Measurements from ENCODE around the gene OTUD3. TPM values are rescaled to one million over a fixed set of nuclear protein-coding genes. Genes with fewer than 3 reads are reported as not detected.
"Not testable (repeated sequence)": the region's sequence is repeated elsewhere in the genome, so short reads cannot be mapped to it uniquely, and the experiment has no call there.

Gene OTUD3
- total RNA-seq (2014; rRNA removed; shearing (Covaris generic)) = 3.6 and 4.2 TPM in 2 replicates
- 15.4 and 18.9 TPM in 2 replicates for polyA plus RNA-seq (2014; cell fraction: nucleus; rRNA removed)

DNA sequence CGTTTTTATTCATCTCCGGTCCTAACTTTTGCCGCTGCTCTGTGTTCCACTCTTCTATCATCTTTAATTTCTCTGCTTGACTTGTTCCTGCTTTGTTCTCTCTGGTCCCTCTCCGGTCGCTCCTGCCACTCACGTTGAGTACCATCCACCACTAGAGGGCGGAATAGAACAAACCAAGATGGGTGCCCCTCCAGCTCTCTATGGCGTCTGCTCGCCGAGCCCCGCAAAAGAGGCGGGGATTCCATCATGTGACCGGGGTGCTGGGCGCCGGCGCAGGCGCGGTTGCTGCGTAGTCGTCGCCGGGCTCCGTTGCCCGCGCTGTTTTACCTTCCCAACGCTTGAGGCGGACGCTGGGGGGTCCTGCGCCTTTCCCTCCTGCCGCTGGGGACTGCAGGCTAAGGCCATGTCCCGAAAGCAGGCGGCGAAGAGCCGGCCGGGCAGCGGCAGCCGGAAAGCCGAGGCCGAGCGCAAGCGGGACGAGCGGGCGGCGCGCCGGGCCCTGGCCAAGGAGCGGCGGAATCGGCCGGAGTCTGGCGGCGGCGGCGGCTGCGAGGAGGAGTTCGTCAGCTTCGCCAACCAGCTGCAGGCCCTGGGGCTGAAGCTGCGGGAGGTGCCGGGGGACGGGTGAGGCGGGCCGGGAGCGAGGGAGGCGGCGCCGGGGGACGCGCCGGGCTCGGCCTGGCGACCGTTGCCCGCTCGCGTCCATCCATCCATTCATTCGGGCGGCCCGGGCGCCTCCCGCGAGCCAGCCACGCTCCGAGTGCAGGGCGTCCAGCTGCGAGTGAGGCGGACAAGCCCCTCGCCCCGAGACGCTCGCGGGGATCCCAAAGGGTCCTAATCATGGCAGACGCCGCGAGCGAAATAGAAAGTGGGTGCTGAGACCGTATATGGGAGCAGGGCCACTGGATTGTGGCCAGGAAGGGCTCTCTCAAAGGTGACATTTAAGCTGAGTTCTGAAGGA, at the start of gene OTUD3:
TSS of gene OTUD3 (plus strand) at position 285 of the 961 bp plus-strand sequence. CDS start at position 404, 119 bp downstream.
- peak; percentile 96 for DNase-seq (ENCODE audit: extremely low read depth, low read depth)

GRCh38 chr1:19835578-19835977, 46.6 kb upstream of the OTUD3 start:
- DNase-seq (ENCODE audit: extremely low read depth, low read depth) = no peak

DNA sequence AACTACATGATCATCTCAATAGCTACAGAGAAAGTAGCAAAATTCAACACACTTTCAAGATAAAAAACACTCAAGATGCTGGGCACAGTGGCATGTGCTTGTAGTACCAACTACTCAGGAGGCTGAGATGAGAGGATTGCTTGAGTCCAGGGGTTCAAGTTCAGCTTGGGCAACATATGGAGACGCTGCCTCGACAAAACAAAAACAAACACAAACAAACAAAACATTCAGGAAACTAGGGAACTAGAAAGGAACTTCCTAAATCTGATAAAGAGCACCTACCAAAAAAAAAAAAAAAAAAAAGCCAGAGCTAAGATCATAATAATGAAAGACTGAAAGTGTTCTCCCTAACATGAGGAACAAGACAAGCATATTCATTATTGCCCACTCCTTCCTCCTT, 44.3 kb upstream of the OTUD3 start:
- DNase-seq (ENCODE audit: extremely low read depth, low read depth) = no peak

GRCh38 chr1:19840228-19840627, 42.0 kb upstream of the OTUD3 start:
- DNase-seq (ENCODE audit: extremely low read depth, low read depth) = no peak

DNA sequence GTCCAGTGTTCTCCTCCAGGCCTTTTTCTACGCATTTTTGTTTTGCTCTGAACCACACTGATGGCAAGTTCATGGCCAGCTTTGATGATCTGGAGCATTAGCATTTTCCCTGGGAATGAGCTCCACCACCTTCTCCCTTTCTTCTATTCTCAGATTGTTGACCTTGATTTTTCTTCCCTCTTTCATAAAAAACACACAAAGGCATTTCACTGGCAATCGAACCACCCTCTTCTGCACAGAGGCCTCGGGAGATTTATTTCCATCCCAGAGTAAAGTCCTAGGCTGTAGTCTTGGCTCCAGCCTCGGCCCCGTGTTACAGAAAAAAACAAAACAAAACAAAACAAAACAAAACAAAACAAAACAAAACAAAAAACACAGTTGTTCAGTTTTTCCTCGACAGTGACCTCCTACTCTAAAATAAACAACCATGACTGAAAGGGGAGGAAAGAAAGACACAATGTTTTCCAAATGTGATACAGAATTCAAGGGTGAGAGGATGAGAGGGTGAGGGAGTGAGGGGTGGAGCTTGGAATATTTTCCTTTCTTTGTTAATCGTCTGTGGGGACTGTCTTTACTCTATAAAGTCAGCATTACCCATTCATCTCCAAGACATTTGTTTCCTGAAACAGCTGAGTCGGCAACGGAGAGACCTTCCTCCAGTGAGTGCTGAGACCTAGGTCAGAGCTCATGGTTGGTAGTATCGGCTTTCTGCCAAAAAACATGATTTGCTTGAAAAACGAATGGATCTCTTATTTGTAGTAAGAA, 37.3 kb upstream of the OTUD3 start:
- DNase-seq (ENCODE audit: extremely low read depth, low read depth) = no peak

DNA sequence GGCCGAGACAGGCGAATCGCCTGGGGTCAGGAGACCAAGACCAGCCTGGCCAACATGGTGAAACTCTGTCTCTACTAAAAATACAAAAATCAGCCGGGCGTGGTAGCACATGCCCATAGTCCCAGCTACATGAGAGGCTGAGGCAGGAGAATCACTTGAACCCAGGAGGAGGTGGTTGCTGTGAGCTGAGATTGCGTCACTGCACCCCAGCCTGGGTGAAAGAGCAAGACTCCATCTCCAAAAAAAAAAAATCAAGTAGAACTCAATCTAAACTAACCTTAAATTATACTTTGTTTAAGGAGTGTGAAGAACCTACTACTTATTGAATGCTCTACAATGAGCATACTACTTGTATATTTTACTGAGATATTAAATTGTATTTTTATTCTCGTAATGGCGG, 36.6 kb upstream of the OTUD3 start:
- DNase-seq (ENCODE audit: extremely low read depth, low read depth) = no peak

DNA sequence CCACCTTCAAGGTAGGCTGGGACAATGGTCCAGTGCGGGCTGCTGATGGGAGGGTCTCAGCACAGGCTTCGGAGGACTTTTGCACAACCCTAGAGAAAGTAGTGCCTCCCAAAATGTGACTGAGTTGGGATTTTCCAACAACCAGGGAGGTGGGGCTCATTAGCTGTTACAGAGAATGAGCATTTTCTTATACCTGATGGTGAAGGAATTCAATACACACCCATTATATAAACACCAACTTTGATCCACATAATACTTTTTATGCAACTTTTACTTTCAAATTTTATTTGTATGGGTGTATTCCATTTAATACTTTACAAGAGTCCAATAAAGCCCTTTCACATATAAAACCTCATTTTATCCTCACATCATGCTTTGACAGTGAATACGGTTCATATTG, 35.9 kb upstream of the OTUD3 start:
- no peak for DNase-seq (ENCODE audit: extremely low read depth, low read depth)

- not testable (repeated sequence) for DNase-seq (ENCODE audit: extremely low read depth, low read depth)
Observed at GRCh38 chr1:19847334-19847733, 34.9 kb upstream of the OTUD3 start.

DNA sequence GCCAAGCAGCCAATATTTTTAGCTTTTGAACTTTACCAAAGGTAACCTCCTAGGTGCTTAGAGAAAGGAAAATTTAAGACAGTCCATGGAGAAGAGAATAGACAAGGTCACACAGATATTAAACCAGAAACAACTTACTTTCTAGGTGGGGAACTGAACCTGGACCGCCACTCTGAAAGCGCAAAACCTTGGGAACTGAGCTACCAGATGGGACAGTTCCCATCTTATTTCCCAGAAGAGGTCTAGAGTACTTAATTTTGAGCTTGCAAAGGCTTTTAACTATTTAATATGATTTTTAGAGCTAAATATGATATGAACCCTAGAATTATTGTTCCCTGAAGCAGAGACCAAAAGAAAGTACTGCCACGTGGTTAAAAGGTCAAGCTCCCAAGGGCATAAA, 32.9 kb upstream of the OTUD3 start:
- not testable (repeated sequence) for DNase-seq (ENCODE audit: extremely low read depth, low read depth)

DNA sequence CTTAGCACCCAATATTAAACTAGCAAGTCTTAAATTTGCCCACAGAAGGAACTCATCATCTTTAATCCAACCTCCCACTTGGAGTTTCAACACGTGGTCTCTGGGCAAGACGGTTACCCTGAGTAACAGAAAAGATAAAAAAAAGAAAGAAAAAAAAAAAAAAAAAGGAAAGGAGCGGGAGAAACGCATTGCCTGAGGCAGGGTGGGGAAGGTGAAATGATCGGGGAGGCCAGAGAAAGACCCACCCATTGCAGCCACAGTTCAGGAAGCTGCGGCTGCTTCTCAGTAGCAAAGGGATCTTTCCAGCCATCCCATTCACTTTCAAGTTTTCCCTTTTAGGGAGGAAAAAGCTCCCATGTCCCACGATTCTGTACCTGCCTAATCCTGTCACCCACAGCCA, 32.0 kb upstream of the OTUD3 start:
- no peak for DNase-seq (ENCODE audit: extremely low read depth, low read depth)

GRCh38 chr1:19852036-19852435, 30.2 kb upstream of the OTUD3 start:
- no peak for DNase-seq (ENCODE audit: extremely low read depth, low read depth)

DNA sequence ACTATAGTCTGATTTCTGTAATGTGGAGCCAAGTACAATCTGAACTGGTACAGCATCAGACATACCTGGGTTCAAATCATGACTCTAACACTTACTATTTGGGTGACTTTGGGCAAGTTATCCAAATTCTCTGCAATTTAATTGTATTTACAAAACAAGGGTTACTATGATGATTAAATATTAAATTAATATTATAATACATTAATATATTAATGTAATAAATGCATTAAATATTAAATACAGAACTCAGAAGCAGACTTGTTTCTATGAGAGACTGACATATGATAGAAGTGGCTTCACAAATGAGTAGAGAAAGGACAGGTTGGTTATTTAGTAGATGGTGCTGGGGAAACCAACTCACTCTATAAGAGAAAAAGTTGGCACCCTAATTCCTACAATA, 27.3 kb upstream of the OTUD3 start:
- DNase-seq (ENCODE audit: extremely low read depth, low read depth) = no peak

- DNase-seq (ENCODE audit: extremely low read depth, low read depth) = no peak
Observed at GRCh38 chr1:19858893-19859292, 23.3 kb upstream of the OTUD3 start.

GRCh38 chr1:19859876-19860275, 22.3 kb upstream of the OTUD3 start:
- no peak for DNase-seq (ENCODE audit: extremely low read depth, low read depth)

GRCh38 chr1:19860418-19860817, 21.8 kb upstream of the OTUD3 start:
- DNase-seq (ENCODE audit: extremely low read depth, low read depth) = no peak

DNA sequence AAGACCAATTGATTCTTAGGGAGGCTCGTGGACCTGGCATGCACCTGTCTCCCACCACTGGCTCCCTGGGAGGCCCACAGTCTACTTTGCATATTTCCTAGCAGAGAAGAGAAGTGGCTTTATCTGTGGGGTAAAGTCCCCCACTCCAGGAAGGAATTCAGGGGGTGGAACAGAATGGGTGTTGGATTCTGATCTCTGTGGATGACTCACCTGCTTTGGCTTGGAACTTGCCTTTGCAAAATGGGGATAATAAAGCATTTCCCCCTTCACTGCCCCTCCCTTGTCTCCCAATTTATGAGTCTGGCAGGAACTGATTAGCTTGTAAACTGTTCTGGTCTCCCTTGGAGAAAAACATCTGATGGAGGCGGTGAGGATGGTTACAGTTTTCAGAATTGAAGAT, 21.2 kb upstream of the OTUD3 start:
- DNase-seq (ENCODE audit: extremely low read depth, low read depth) = no peak

DNA sequence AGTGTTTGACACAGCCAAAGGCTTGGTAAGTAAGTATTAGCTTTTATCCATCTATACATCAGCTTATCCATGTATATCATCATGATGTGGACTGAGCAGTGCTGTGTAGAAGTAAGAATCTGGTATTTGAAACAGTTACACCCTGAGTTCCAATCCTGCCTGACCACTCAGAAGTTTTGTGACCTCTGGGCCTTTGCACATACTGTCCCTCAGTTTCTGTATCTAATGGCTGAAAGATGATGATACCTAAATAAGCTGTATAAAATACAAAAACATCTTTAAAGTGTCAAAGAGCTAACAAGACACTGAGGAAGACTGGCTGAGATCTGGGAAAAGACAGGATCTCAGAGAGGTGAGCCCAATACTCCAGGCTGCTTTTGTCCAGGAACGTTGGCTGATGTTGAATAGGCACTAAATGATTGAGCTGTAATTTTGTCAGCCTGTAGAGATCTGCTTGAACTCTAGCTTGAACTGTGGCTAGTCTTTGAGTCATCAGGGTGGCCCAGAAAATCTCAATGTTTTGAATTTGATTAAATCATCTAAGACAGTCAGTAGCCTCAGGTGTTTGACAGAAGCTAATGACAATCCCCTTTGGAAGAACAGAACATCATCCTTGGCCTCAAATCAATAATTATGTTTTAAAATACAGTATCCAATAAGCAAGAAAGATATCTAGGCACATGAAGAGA, 20.2 kb upstream of the OTUD3 start:
- no peak for DNase-seq (ENCODE audit: extremely low read depth, low read depth)

DNA sequence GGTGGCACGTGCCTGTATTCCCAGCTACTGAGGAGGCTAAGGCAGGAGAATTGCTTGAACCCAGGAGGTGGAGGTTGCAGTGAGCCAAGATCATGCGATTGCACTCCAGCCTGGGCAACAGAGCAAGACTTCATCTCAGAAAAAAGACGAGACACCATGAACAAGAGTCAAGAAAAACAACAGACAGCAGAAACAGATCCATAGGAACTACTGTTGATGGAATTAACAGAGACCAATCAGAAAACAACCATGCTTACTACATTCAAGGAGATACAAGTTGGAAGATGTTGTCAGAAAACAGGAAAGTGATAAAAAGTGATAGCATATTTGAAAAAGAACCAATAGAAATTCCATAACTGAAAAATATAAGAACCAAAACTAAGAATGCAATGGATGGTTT, 19.3 kb upstream of the OTUD3 start:
- DNase-seq (ENCODE audit: extremely low read depth, low read depth) = no peak

DNA sequence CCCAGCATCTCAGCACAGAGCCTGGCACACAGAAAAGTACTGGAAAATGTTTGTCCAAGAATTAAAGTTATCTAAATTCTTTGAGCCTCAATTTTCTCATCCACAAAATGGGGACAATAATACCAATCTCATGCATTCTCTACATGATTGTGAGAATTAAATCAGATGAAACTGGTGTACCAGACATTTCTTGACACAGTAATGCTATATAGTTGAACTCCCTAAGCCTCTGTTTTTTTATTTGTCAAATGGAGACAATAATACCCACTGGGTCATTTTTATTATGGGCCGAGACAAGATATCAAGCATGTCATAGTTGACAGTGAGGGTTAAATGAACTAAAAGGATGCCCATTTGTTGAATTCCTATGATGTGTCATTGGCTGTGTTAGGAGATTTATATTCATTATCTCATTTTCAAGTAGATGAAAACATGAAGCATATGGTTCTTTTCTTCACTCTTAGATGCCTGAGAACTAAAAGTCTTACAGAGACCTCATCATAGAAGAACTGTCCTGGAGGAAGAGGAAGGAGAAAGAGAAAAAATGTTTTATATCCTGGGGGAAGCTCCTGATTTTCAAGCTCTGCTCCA, 17.5 kb upstream of the OTUD3 start:
- no peak for DNase-seq (ENCODE audit: extremely low read depth, low read depth)

GRCh38 chr1:19866029-19866428, 16.2 kb upstream of the OTUD3 start:
- DNase-seq (ENCODE audit: extremely low read depth, low read depth) = no peak

GRCh38 chr1:19866758-19867157, 15.4 kb upstream of the OTUD3 start:
- no peak for DNase-seq (ENCODE audit: extremely low read depth, low read depth)

Measured in NCI-H460 (cell line).